GM06990 (cell line): ENCODE data around the gene CPA1.

ENCODE experiments used
- DNase-seq: peaks from one replicate; pipeline ENCODE4 v3.0.0-alpha.2; 2011; ENCODE audit not compliant: insufficient read length; ENCODE audit errors: extremely low read depth
- H3K27me3 ChIP-seq: replicated peaks from 2 replicates; pipeline ENCODE4 v1.6.0; 2011; ENCODE audit warnings: low read length; ENCODE audit not compliant: control insufficient read depth, insufficient read depth
- H3K36me3 ChIP-seq: 2 replicates; pipeline ENCODE4 v1.5.1; 2011; ENCODE audit warnings: low read length; ENCODE audit not compliant: control insufficient read depth, insufficient read depth
- H3K4me3 ChIP-seq: replicated peaks from 2 replicates; pipeline ENCODE4 v1.5.1; 2011; ENCODE audit warnings: low read depth, mild to moderate bottlenecking, control low read depth, low read length
- TF ChIP-seq, protein P1 (sequence below): IDR thresholded peaks from 2 replicates; pipeline ENCODE4 v1.5.1; 2011; ENCODE audit warnings: low read length, control low read depth, mild to moderate bottlenecking, inconsistent platforms; ENCODE audit not compliant: insufficient read depth, poor library complexity, severe bottlenecking

CPA1 gene

DNA sequence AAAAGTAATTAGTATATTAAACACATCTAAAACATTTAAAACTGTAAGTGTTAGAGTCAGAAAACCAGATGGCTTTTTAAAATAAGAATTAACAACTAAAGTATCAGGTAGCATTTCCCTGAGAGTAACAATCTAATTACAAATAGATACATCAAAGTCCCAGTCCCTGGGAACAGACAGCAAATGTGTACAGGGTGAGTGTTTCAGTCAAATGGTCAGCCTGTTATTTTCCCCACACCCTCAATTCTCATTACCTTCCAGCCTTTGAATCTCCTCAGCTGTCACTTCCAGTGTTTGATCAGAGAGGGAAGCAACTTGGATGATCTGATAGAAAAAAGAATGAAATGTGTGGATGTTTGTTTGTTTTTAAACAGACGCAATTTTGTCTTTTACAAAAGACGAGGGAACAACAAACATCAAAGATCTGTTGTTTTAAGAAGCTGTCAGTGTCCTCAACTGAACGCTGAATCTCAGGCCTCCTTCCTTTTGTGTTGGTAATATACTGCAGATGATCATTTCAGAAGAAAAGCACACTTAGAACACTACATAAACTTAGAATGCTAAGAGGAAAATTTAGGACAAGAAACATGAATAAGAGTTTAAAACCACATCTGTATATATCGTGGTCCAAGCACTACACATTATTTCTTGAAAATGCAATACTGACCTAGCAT is 30.7 kb downstream of the CPA1 start:
- no peaks in the 10 kb centered on the region for H3K27me3 ChIP-seq

DNA sequence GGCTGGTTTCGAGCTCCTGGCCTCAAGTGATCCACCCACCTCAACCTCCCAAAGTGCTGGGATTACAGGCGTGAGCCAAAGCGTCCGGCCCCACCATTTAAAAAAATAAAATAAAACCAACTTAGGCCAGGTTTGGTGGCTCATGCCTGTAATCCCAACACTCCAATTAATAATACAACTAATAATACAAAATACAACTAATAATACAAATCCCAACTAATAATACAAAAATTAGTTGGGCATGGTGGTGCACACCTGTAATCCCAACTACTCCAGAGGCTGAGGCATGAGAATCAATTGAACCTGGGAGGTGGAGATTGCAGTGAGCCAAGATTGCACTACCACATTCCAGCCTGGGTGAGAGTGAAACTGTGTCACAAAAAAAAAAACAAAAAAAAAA is 32.9 kb downstream of the CPA1 start:
- Histone ChIP-seq H3K4me3 (no peak overlapping the region), H3K36me3 (no peaks in the 10 kb centered on the region), H3K27me3 (no peaks in the 10 kb centered on the region)
- TF ChIP-seq, protein P1, sequence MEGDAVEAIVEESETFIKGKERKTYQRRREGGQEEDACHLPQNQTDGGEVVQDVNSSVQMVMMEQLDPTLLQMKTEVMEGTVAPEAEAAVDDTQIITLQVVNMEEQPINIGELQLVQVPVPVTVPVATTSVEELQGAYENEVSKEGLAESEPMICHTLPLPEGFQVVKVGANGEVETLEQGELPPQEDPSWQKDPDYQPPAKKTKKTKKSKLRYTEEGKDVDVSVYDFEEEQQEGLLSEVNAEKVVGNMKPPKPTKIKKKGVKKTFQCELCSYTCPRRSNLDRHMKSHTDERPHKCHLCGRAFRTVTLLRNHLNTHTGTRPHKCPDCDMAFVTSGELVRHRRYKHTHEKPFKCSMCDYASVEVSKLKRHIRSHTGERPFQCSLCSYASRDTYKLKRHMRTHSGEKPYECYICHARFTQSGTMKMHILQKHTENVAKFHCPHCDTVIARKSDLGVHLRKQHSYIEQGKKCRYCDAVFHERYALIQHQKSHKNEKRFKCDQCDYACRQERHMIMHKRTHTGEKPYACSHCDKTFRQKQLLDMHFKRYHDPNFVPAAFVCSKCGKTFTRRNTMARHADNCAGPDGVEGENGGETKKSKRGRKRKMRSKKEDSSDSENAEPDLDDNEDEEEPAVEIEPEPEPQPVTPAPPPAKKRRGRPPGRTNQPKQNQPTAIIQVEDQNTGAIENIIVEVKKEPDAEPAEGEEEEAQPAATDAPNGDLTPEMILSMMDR: no peak
- DNase-seq: no peak

More for the DNA sequence above, 30.7 kb downstream of the CPA1 start:
- no peak for DNase-seq
- TF ChIP-seq, protein P1: no peak
- no peaks in the 10 kb centered on the region for H3K36me3 ChIP-seq
- no peak overlapping the region for H3K4me3 ChIP-seq

DNA sequence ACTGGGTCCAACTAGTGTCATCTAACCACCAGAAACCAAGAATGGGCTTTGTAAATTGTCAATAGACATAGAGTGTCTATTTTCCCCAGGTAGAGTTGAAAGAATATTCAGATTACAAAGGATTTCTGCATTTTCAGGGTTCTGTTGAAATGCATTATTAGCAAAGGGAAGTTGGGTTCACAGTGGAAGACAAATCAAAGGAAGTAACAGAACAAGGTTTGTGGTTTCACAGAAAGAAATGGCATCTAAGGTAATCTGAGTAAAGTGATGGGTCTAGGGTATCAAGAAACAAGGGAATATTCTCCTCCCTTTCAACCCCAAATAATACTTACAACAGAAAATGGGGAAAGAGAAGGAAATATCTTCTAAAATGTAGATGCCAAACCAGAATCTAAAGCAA is 34.7 kb downstream of the CPA1 start:
- no peak for DNase-seq
- Histone ChIP-seq H3K36me3 (no peaks in the 10 kb centered on the region), H3K27me3 (no peaks in the 10 kb centered on the region), H3K4me3 (no peak overlapping the region)
- TF ChIP-seq, protein P1: no peak

DNA sequence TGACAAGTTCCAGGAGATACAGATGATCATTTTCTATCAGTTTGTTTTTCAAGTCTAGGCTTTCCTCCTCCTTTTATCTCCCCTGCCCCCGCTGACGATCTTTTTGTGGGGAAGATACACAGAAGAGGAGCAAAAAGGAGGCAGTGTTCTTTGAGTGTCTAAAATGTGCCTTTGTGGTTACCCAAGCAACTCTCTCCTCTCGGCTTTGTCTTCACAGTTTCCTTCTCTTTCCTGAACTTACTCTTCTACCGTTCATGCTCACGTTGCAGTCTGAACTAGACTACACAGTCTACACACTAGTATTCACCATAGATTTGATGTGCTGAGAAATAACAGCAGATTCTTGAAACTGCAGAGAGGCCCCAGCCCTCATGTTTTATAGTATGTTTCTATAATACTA is 36.9 kb downstream of the CPA1 start:
- TF ChIP-seq, protein P1: no peak
- Histone ChIP-seq H3K27me3 (no peaks in the 10 kb centered on the region), H3K4me3 (no peak overlapping the region), H3K36me3 (no peaks in the 10 kb centered on the region)
- no peak for DNase-seq

DNA sequence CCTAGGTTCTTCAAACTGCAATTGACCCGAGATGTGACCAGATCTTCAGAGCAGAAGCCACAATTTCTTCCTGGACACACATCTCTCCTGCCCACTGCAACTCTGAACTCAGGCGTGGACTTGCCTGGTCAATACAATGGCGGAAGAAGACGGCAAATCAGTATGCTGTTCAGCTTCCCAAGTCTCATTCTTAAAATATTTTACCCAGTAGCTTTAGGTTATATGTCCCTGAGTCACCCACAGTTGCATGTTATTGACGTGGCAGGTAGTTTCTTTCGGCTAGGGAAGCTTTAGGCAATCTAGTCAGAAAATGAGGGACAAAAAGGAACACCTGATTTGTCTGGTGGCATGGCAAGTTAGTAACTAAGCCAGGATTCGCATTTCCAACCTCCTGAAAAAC is 38.0 kb downstream of the CPA1 start:
- no peaks in the 10 kb centered on the region for H3K36me3 ChIP-seq
- no peak for DNase-seq
- TF ChIP-seq, protein P1: no peak

DNA sequence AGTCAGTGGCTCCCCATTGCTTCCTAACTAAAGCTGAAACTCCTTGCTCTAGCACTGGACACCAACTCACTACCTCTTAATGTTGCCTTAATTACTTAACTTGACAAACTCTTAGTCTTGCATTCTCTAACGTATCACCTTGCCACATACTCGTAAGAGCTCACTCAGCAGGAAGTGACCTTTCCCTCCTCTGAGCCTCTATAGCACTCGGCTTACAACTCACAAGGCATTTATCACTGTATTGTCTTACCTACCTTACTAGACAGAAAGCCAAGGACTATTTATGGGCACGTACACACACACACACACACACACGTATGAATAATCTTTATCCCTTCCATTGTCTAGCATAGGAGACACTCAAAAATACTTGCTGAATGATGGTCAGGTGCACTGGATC is 39.4 kb downstream of the CPA1 start:
- DNase-seq: no peak
- H3K4me3 ChIP-seq: no peak overlapping the region
- H3K36me3 ChIP-seq: no peaks in the 10 kb centered on the region
- TF ChIP-seq, protein P1: no peak
- H3K27me3 ChIP-seq: no peaks in the 10 kb centered on the region

More for the DNA sequence above, 38.0 kb downstream of the CPA1 start:
- H3K27me3 ChIP-seq: no peaks in the 10 kb centered on the region
- H3K4me3 ChIP-seq: no peak overlapping the region
